Suprapubic skin (tissue), 3 donors: ENCODE data around the gene EXO1.

ENCODE experiments used
- POLR2AphosphoS5 ChIP-seq, 3 donors: sonication (generic); formaldehyde crosslinking; IDR thresholded peaks; one replicate each; pipeline ENCODE4 v1.6.1; 2017; ENCODE audit warnings: antibody characterized with exemption in 3 of 3
- TF ChIP-seq, protein P1 (sequence below), 2 donors: fragments of 200-600 bp in 1 of 2; fragments of 450-650 bp in 1 of 2; sonication (generic) in 1 of 2; IDR thresholded peaks; one replicate each; pipeline ENCODE4 v1.5.1; 2016 to 2019; ENCODE audit warnings: antibody characterized with exemption in 2 of 2, mild to moderate bottlenecking in 1 of 2, moderate library complexity in 1 of 2

- TF ChIP-seq, protein P1, sequence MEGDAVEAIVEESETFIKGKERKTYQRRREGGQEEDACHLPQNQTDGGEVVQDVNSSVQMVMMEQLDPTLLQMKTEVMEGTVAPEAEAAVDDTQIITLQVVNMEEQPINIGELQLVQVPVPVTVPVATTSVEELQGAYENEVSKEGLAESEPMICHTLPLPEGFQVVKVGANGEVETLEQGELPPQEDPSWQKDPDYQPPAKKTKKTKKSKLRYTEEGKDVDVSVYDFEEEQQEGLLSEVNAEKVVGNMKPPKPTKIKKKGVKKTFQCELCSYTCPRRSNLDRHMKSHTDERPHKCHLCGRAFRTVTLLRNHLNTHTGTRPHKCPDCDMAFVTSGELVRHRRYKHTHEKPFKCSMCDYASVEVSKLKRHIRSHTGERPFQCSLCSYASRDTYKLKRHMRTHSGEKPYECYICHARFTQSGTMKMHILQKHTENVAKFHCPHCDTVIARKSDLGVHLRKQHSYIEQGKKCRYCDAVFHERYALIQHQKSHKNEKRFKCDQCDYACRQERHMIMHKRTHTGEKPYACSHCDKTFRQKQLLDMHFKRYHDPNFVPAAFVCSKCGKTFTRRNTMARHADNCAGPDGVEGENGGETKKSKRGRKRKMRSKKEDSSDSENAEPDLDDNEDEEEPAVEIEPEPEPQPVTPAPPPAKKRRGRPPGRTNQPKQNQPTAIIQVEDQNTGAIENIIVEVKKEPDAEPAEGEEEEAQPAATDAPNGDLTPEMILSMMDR (IDR thresholded peaks at IDR 0.05): no peak
- TF ChIP-seq POLR2AphosphoS5 (IDR thresholded peaks at IDR 0.05): no peak
Measured at GRCh38 chr1:241927321-241927720, 79.3 kb downstream of the EXO1 start.
